HL-60/S4 treated with phorbol 12-myristate 13-acetate at 8.2 ng/mL for 4 days and 3 days (cell line): ENCODE results near the gene HECW1.
"Not testable (repeated sequence)": the region's sequence is repeated elsewhere in the genome, so short reads cannot be mapped to it uniquely, and the experiment has no call there.

Source experiments
- in situ Hi-C: fragments of 300-500 bp; cut with MboI; formaldehyde crosslinking; loops from 2 replicates; pipeline ENCODE4 v1.15.0; 2022; ENCODE audit warnings: low sequenced_read_pairs

HECW1 gene

GRCh38 chr7:43337811-43338210 lies 225.4 kb downstream of the HECW1 start:
- in situ Hi-C loops: no loop called here

- in situ Hi-C loops: no loop called here
Observed at GRCh38 chr7:43341132-43341531, 228.7 kb downstream of the HECW1 start.

- in situ Hi-C loops: not testable (repeated sequence)
Observed at GRCh38 chr7:43343417-43343816, 231.0 kb downstream of the HECW1 start.

GRCh38 chr7:43345696-43346095 lies 233.2 kb downstream of the HECW1 start:
- in situ Hi-C loops: not testable (repeated sequence)

GRCh38 chr7:43351683-43352082 lies 239.2 kb downstream of the HECW1 start:
- in situ Hi-C loops: no loop called here

- in situ Hi-C loops: no loop called here
Observed at GRCh38 chr7:43353902-43354301, 241.5 kb downstream of the HECW1 start.

GRCh38 chr7:43362652-43363034 lies 250.2 kb downstream of the HECW1 start:
- in situ Hi-C loops: no loop called here

- in situ Hi-C loops: no loop called here
Observed at GRCh38 chr7:43363035-43363791, 250.8 kb downstream of the HECW1 start.

- in situ Hi-C loops: no loop called here
Observed at GRCh38 chr7:43364391-43364790, 251.9 kb downstream of the HECW1 start.

GRCh38 chr7:43372676-43373355 lies 260.4 kb downstream of the HECW1 start:
- in situ Hi-C loops: no loop called here

GRCh38 chr7:43377196-43377960 lies 264.9 kb downstream of the HECW1 start:
- in situ Hi-C loops: no loop called here

- in situ Hi-C loops: no loop called here
Observed at GRCh38 chr7:43379210-43379609, 266.8 kb downstream of the HECW1 start.

- in situ Hi-C loops: no loop called here
Observed at GRCh38 chr7:43384616-43385308, 272.3 kb downstream of the HECW1 start.

GRCh38 chr7:43385309-43385680 lies 272.8 kb downstream of the HECW1 start:
- in situ Hi-C loops: no loop called here

- in situ Hi-C loops: no loop called here
Observed at GRCh38 chr7:43385856-43386255, 273.4 kb downstream of the HECW1 start.

GRCh38 chr7:43387932-43388331 lies 275.5 kb downstream of the HECW1 start:
- in situ Hi-C loops: no loop called here

- in situ Hi-C loops: no loop called here
Observed at GRCh38 chr7:43390576-43390975, 278.1 kb downstream of the HECW1 start.

- in situ Hi-C loops: no loop called here
Observed at GRCh38 chr7:43391518-43391917, 279.1 kb downstream of the HECW1 start.

GRCh38 chr7:43392638-43393330 lies 280.3 kb downstream of the HECW1 start:
- in situ Hi-C loops: no loop called here

GRCh38 chr7:43394441-43395130 lies 282.1 kb downstream of the HECW1 start:
- in situ Hi-C loops: no loop called here
